ENCODE results near the gene BHLHE23.

DNA sequence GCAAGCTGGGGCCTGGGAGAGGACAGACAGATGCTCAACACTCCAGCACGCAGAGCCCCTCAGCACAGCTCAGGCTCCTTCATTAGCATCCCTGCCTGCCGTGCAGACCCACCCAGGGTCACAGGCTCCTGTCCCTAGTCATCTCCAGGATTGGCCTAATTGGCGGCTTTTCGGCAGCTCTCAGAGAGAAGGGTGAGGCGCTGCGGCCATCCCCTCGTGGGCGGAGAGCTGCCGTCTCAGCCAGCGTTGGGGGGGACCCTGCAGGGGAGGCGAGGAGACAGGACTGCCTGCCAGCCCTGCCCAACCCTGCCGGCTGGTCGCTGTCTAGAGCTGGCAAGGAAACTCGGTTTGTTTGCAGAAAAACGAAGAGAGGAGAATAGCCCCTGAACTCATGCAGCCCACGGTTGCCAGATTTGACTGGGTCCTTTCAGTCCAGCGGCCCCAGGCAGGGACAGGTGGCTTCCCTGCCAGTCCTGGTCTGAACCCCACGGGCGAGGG lies 26.8 kb downstream of the BHLHE23 start:
- TF ChIP-seq GATA2 (IDR thresholded peaks at IDR 0.05; ENCODE audit: low read depth, low read length) (no peak), GATA3 (IDR thresholded peaks at IDR 0.05; ENCODE audit: low read depth, low read length) (no peak)
